Ishikawa (cell line): ENCODE measurements around the gene BCL6.

ENCODE experiments used
- CEBPB ChIP-seq: IDR thresholded peaks from 2 replicates; pipeline ENCODE4 v1.6.1; 2012
- CREB1 ChIP-seq: IDR thresholded peaks from 2 replicates; pipeline ENCODE4 v1.6.1; 2012; ENCODE audit warnings: low read depth
- EGR1 ChIP-seq: IDR thresholded peaks from 2 replicates; pipeline ENCODE4 v1.6.1; 2012
- EP300 ChIP-seq: IDR thresholded peaks from 2 replicates; pipeline ENCODE4 v1.6.1; 2012; ENCODE audit warnings: borderline replicate concordance
- FOXM1 ChIP-seq: IDR thresholded peaks from 2 replicates; pipeline ENCODE4 v1.6.1; 2012; ENCODE audit warnings: low read depth, borderline replicate concordance
- NFIC ChIP-seq: IDR thresholded peaks from 2 replicates; pipeline ENCODE4 v1.6.1; 2012
- RAD21 ChIP-seq: IDR thresholded peaks from 2 replicates; pipeline ENCODE4 v1.6.1; 2012; ENCODE audit warnings: low read depth
- REST ChIP-seq: IDR thresholded peaks from 2 replicates; pipeline ENCODE4 v1.6.1; 2012; ENCODE audit warnings: low read depth, mild to moderate bottlenecking
- YY1 ChIP-seq: IDR thresholded peaks from 2 replicates; pipeline ENCODE4 v1.6.1; 2012; ENCODE audit warnings: low read depth
- TF ChIP-seq, protein P1 (sequence below): IDR thresholded peaks from 2 replicates; pipeline ENCODE4 v1.6.1; 2012

- TF ChIP-seq EGR1 (no peak), FOXM1 (no peak), EP300 (no peak), RAD21 (peak; percentile 84), CEBPB (no peak), NFIC (no peak), CREB1 (no peak), REST (no peak), YY1 (peak; percentile 59; the same call in 1 of the 2 replicates)
- TF ChIP-seq, protein P1, sequence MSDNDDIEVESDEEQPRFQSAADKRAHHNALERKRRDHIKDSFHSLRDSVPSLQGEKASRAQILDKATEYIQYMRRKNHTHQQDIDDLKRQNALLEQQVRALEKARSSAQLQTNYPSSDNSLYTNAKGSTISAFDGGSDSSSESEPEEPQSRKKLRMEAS = no peak; the same call in 1 of the 2 replicates
These were observed 4.6 kb downstream of the BCL6 start for GRCh38 chr3:187740421-187741399.
